SK-N-MC (cell line): Measurements from ENCODE around the gene TMEM135.
"Not testable (repeated sequence)": the region's sequence is repeated elsewhere in the genome, so short reads cannot be mapped to it uniquely, and the experiment has no call there.

ENCODE experiments used
- DNase-seq: peaks from one replicate; pipeline ENCODE4 v3.0.0-alpha.2; 2011; ENCODE audit warnings: low read depth, low spot score
- H3K27ac ChIP-seq: fragments of 200-600 bp; sonication (generic); 2 replicates; pipeline ENCODE4 v1.5.1; 2016; ENCODE audit warnings: mixed run types
- H3K36me3 ChIP-seq: fragments of 200-600 bp; sonication (generic); 2 replicates; pipeline ENCODE4 v1.6.1; 2017; ENCODE audit warnings: antibody characterized with exemption, low read length, mixed read lengths; ENCODE audit not compliant: insufficient read depth
- H3K4me3 ChIP-seq: fragments of 200-600 bp; sonication (generic); 2 replicates; pipeline ENCODE4 v1.5.1; 2016
- H3K9ac ChIP-seq: fragments of 200-600 bp; sonication (generic); 2 replicates; pipeline ENCODE4 v1.8.0; 2017; ENCODE audit warnings: mixed run types, mixed read lengths; ENCODE audit not compliant: insufficient read length
- H3K9me3 ChIP-seq: fragments of 200-600 bp; sonication (generic); 2 replicates; pipeline ENCODE4 v1.6.1; 2017; ENCODE audit warnings: low read depth, mild to moderate bottlenecking, antibody characterized with exemption, low read length, moderate library complexity, mixed read lengths
- EZH2 ChIP-seq: fragments of 200-600 bp; sonication (generic); IDR thresholded peaks from one replicate; pipeline ENCODE4 v1.6.1; 2017; ENCODE audit warnings: antibody characterized with exemption
- FOXP2 ChIP-seq: optimal IDR thresholded peaks from 2 replicates; pipeline ENCODE3; 2011; ENCODE audit warnings: mild to moderate bottlenecking, moderate library complexity; ENCODE audit not compliant: insufficient read depth; ENCODE audit errors: extremely low read length, control extremely low read depth
- POLR2AphosphoS5 ChIP-seq: IDR thresholded peaks from 2 replicates; pipeline ENCODE4 v1.6.1; 2012; ENCODE audit warnings: mild to moderate bottlenecking, low read depth, low read length, borderline replicate concordance

Gene TMEM135

GRCh38 chr11:87179621-87180020 is 141.9 kb downstream of the TMEM135 start:
- TF ChIP-seq EZH2 (no peak), FOXP2 (no peak), POLR2AphosphoS5 (no peak)
- no peak overlapping the region for H3K9ac ChIP-seq
- no peak overlapping the region for H3K27ac ChIP-seq
- H3K4me3 ChIP-seq = no peak overlapping the region
- H3K9me3 ChIP-seq = no peaks in the 10 kb centered on the region
- 0 out of 2 replicates have a peak, but pooled peaks cover 7% of the 10 kb centered on the region for H3K36me3 ChIP-seq
- DNase-seq = no peak

DNA sequence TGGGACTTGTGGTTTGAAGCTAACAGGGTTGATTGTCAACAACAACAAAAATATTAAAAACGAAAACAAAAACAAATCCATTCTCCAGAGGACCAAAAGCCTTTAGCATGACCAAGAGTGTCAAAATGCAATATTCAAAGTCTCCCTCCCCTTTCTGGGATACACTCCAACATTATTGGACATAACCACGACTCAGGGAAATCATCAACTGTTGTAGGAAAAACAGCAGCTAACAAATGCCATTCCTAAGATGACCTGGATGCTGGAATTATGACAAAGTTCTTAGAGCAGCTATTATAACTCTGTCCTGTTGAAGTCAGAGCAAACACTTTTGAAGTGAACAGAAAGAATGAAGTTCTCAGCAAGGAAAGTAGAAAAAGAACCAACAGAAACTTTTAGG is 143.0 kb downstream of the TMEM135 start:
- no peaks in the 10 kb centered on the region for H3K9me3 ChIP-seq
- no peak for DNase-seq
- H3K9ac ChIP-seq = no peak overlapping the region
- H3K36me3 ChIP-seq = 0 out of 2 replicates have a peak, but pooled peaks cover 7% of the 10 kb centered on the region
- TF ChIP-seq EZH2 (no peak), POLR2AphosphoS5 (no peak), FOXP2 (no peak)
- H3K4me3 ChIP-seq = no peak overlapping the region
- H3K27ac ChIP-seq = no peak overlapping the region

GRCh38 chr11:87181143-87181542 is 143.4 kb downstream of the TMEM135 start:
- DNase-seq = no peak
- Histone ChIP-seq H3K4me3 (no peak overlapping the region), H3K9me3 (no peaks in the 10 kb centered on the region), H3K27ac (no peak overlapping the region), H3K9ac (no peak overlapping the region), H3K36me3 (0 out of 2 replicates have a peak, but pooled peaks cover 7% of the 10 kb centered on the region)
- TF ChIP-seq POLR2AphosphoS5 = no peak
- no peak for TF ChIP-seq FOXP2
- no peak for TF ChIP-seq EZH2

- Histone ChIP-seq H3K4me3 (peak overlapping the region; percentile 30), H3K36me3 (no peaks in the 10 kb centered on the region), H3K9me3 (no peaks in the 10 kb centered on the region), H3K27ac (peak overlapping the region; percentile 69), H3K9ac (peak overlapping the region; percentile 7)
- TF ChIP-seq POLR2AphosphoS5 (peak; percentile 51; the same call in 1 of the 2 replicates), FOXP2 (no peak)
- DNase-seq = peak; percentile 66
These were observed 147.5 kb downstream of the TMEM135 start for GRCh38 chr11:87185228-87185627.

GRCh38 chr11:87187076-87187475 is 149.3 kb downstream of the TMEM135 start:
- no peak overlapping the region for H3K4me3 ChIP-seq
- no peak overlapping the region for H3K27ac ChIP-seq
- TF ChIP-seq POLR2AphosphoS5 (no peak), EZH2 (no peak), FOXP2 (no peak)
- no peaks in the 10 kb centered on the region for H3K9me3 ChIP-seq
- H3K9ac ChIP-seq = no peak overlapping the region
- no peaks in the 10 kb centered on the region for H3K36me3 ChIP-seq
- no peak for DNase-seq

GRCh38 chr11:87187930-87188329 is 150.2 kb downstream of the TMEM135 start:
- H3K27ac ChIP-seq = no peak overlapping the region
- TF ChIP-seq POLR2AphosphoS5 = no peak
- TF ChIP-seq FOXP2 = no peak
- TF ChIP-seq EZH2 = no peak
- H3K9me3 ChIP-seq = no peaks in the 10 kb centered on the region
- DNase-seq = no peak
- no peak overlapping the region for H3K4me3 ChIP-seq
- H3K9ac ChIP-seq = no peak overlapping the region
- no peaks in the 10 kb centered on the region for H3K36me3 ChIP-seq

DNA sequence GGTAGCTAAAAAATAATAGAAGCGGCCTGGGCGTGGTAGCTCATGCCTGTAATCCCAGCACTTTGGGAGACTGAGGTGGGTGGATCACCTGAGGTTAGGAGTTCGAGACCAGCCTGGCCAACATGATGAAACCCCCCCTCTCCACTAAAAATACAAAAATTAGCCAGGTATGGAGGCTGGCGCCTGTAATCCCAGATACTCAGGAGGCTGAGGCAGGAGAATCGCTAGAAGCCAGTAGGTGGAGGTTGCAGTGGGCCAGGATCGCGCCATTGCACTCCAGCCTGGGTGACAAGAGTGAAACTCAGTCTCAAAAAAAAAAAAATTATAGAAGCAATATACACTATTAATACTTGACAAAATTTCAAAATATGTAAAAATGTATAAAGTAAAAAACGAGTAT is 150.7 kb downstream of the TMEM135 start:
- not testable (repeated sequence) for H3K9ac ChIP-seq, H3K4me3 ChIP-seq, H3K36me3 ChIP-seq

DNA sequence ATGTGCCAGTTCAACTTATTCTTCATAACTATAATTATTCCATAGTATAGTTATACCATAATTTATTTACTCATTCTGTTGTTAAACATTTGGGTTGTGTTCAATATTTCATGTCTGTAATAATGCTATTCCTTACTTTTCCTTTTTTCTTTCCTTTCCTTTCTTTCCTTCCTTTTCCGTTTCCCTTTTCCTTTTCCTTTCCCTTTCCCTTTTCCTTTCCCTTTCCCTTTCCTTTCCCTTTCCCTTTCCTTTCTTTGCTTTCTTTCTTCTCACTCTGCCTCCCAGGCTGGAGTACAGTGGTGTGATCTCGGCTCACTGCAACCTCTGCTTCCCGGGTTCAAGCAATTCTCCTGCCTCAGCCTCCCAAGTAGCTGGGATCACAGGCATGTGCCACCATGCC is 151.2 kb downstream of the TMEM135 start:
- H3K27ac ChIP-seq, H3K36me3 ChIP-seq, H3K4me3 ChIP-seq, DNase-seq, H3K9ac ChIP-seq, H3K9me3 ChIP-seq: not testable (repeated sequence)

More for the DNA sequence above, 150.7 kb downstream of the TMEM135 start:
- DNase-seq, H3K27ac ChIP-seq, H3K9me3 ChIP-seq: not testable (repeated sequence)

DNA sequence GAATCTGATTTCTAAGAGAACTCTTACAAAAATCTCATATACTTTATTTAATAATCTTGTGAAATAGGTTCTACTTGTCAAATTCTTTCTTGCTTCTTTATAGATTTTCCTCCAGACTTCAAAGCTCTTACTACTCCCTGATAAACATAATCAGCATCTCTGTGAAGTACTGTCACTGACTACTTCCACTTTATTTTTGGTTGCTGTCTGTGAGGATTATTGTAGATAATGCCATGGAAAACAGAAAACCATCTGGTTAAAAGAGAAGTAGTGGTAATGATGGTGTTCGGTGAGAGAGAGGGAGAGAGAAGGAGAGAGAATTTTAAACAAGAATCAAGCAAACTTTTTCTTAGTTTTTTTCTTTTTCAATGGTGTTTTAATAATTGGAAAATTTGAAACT is 152.3 kb downstream of the TMEM135 start:
- Histone ChIP-seq H3K27ac (peak overlapping the region; percentile 55), H3K4me3 (no peak overlapping the region)
- DNase-seq = no peak

More for the DNA sequence above, 152.3 kb downstream of the TMEM135 start:
- TF ChIP-seq FOXP2 (no peak), EZH2 (no peak), POLR2AphosphoS5 (no peak)
- H3K9ac ChIP-seq = no peak overlapping the region
- H3K36me3 ChIP-seq = no peaks in the 10 kb centered on the region; the same call in 1 of the 2 replicates
- H3K9me3 ChIP-seq = no peaks in the 10 kb centered on the region
